Transverse colon (tissue), 4 donors: ENCODE measurements around the gene TXN. TPM values are rescaled to one million over a fixed set of nuclear protein-coding genes. Genes with fewer than 3 reads are reported as not detected.

Experiments used
- DNase-seq: peaks from one replicate; pipeline ENCODE4 v3.0.0-alpha.2; 2019
- H3K27ac ChIP-seq, 4 donors: fragments of 200-600 bp; sonication (generic); 2 replicates each; pipeline ENCODE4 v1.5.1; 2016 to 2018; ENCODE audit warnings: inconsistent platforms in 4 of 4
- H3K27me3 ChIP-seq: fragments of 200-600 bp; sonication (generic); 2 replicates; pipeline ENCODE4 v1.5.1; 2017; ENCODE audit warnings: inconsistent platforms
- H3K36me3 ChIP-seq, 4 donors: fragments of 200-600 bp; sonication (generic); 2 replicates each; pipeline ENCODE4 v1.5.1; 2017 to 2019; ENCODE audit warnings: inconsistent platforms in 4 of 4
- H3K4me1 ChIP-seq, 4 donors: fragments of 200-600 bp; sonication (generic); 2 replicates each; pipeline ENCODE4 v1.5.1; 2017 to 2020; ENCODE audit warnings: inconsistent platforms in 4 of 4
- H3K4me3 ChIP-seq, 4 donors: fragments of 200-600 bp; sonication (generic); 1 replicate in 1 of 4; 2 replicates in 3 of 4; pipeline versions ENCODE4 v1.5.1 to v1.6.1; 2017 to 2019; ENCODE audit warnings: inconsistent platforms in 4 of 4
- H3K9me3 ChIP-seq, 2 donors: fragments of 200-600 bp; sonication (generic); 2 replicates each; pipeline ENCODE4 v1.5.1; 2017 to 2019; ENCODE audit warnings: inconsistent platforms in 2 of 2
- CTCF ChIP-seq, 5 experiments: fragments of 200-600 bp in 3 of 5; fragments of 450-650 bp in 2 of 5; sonication (generic) in 3 of 5; IDR thresholded peaks; 1 replicate in 2 of 5; 2 replicates in 3 of 5; pipeline ENCODE4 v1.5.1; 2016 to 2017; ENCODE audit warnings: antibody characterized with exemption in 5 of 5, inconsistent platforms in 3 of 5, mild to moderate bottlenecking in 2 of 5, moderate library complexity in 1 of 5
- EP300 ChIP-seq: sonication (generic); formaldehyde crosslinking; IDR thresholded peaks from one replicate; pipeline ENCODE4 v1.6.1; 2017; ENCODE audit warnings: antibody characterized with exemption, low read depth
- POLR2A ChIP-seq: fragments of 450-650 bp; IDR thresholded peaks from one replicate; pipeline ENCODE4 v1.6.1; 2016; ENCODE audit warnings: antibody characterized with exemption, mild to moderate bottlenecking, moderate library complexity
- POLR2AphosphoS5 ChIP-seq, 3 donors: sonication (generic); formaldehyde crosslinking; IDR thresholded peaks; one replicate each; pipeline ENCODE4 v1.6.1; 2016; ENCODE audit warnings: antibody characterized with exemption in 3 of 3
- WGBS, 2 donors: methylation state at CpG; one replicate each; pipeline ENCODE4 v1.1.5; 2018; ENCODE audit warnings: low coverage in 1 of 2; 5-methylcytosine and 5-hydroxymethylcytosine counted together
- in situ Hi-C, 4 donors: fragments of 200-750 bp; cut with MboI; loops; one replicate each; pipeline versions ENCODE4 v1.15.0 to v1.15.1; 2017; ENCODE audit warnings: low sequenced_read_pairs in 3 of 4, low pct_ligation_motif_present in 1 of 4, low pct_unique_long_range_greater_than_20kb in 1 of 4
- intact Hi-C: fragments of 100-400 bp; cut with DNase I; formaldehyde crosslinking; loops from one replicate; pipeline ENCODE4 v1.15.1; 2023; ENCODE audit warnings: low total_unique reads
- total RNA-seq, 4 donors: library from RNA; depleted of rRNA; stranded (reverse); fragments of >200 nt; gene quantifications; one replicate each; pipeline ENCODE4 v1.1.0, GENCODE V29; 2016

Gene TXN
- total RNA-seq, 4 donors from 2014 or later, result 52.4 to 275 (median 182) TPM

- Histone ChIP-seq H3K27ac (peak overlapping the region in 3 of 4 donors; percentile 17 to 52 (median 50)), H3K27me3 (no peaks in the 10 kb centered on the region), H3K9me3 (no peaks in the 10 kb centered on the region), H3K4me3 (no peak overlapping the region), H3K4me1 (peaks cover 5 to 32% (median 12%) of the 10 kb centered on the region in 4 donors), H3K36me3 (no peaks in the 10 kb centered on the region)
- in situ Hi-C loops (no loop called here), intact Hi-C loops (no loop called here)
- 58% methylated on average over 3 of the region's 3 CpGs; no CpG with 5 or more reads in 1 of the 2 donors for WGBS, 2 donors
- TF ChIP-seq POLR2AphosphoS5 (IDR thresholded peaks at IDR 0.05) (peak in 1 of 3 donors; percentile 54), CTCF (IDR thresholded peaks at IDR 0.05) (no peak)
- no peak for DNase-seq
These were observed 35.5 kb downstream of the TXN start for GRCh38 chr9:110220809-110221208.

DNA sequence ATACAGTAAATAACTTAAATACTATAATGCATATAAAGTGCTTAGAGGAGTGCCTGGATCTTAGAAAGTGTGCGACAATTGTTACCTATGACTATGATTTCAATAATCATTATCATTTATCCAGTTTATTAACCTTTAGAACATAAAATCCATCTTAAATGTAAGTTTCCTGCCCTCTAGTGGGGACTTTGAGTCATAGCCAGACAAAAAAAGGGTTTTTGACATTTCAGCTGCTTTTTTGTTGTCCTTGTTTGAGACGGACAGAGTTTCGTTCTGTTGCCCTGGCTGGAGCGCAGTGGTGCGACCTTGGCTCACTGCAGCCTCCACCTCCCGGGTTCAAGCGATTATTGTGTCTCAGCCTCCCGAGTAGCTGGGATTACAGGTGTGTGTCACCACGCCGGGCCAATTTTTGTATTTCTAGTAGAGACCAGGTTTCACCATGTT is 38.6 kb downstream of the TXN start:
- in situ Hi-C loops (no loop called here), intact Hi-C loops (loop anchor here (5.0 kb wide), 2 partner anchors 35 to 315 kb away; no protein-coding TSS in a partner anchor)
- no peak overlapping the region for H3K4me3 ChIP-seq
- 13 to 23% methylated on average over 1 to 10 of the region's 10 CpGs for WGBS, 2 donors
- peaks cover 5 to 55% (median 12%) of the 10 kb centered on the region in 4 donors for H3K4me1 ChIP-seq
- H3K27ac ChIP-seq, result no peak overlapping the region
- no peak for DNase-seq
- H3K27me3 ChIP-seq, result no peaks in the 10 kb centered on the region
- H3K9me3 ChIP-seq, result no peaks in the 10 kb centered on the region
- TF ChIP-seq POLR2A, result no peak
- no peak for TF ChIP-seq POLR2AphosphoS5 (IDR thresholded peaks at IDR 0.05)
- no peak for TF ChIP-seq EP300
- peak; percentile 80 to 87 (median 82) for TF ChIP-seq CTCF (IDR thresholded peaks at IDR 0.05)
- no peaks in the 10 kb centered on the region for H3K36me3 ChIP-seq

GRCh38 chr9:110214586-110215355 is 41.5 kb downstream of the TXN start:
- no peaks in the 10 kb centered on the region for H3K27me3 ChIP-seq
- peak overlapping the region in 2 of 4 donors; percentile 44 to 54 for H3K27ac ChIP-seq
- intact Hi-C loops (loop anchor here (5.0 kb wide), 2 partner anchors 32 to 312 kb away; no protein-coding TSS in a partner anchor), in situ Hi-C loops (no loop called here)
- H3K9me3 ChIP-seq, result no peaks in the 10 kb centered on the region
- no peak overlapping the region for H3K4me3 ChIP-seq
- 30 to 35% methylated on average over 2 of the region's 2 CpGs for WGBS, 2 donors
- no peak for TF ChIP-seq POLR2A
- no peak for TF ChIP-seq CTCF (IDR thresholded peaks at IDR 0.05)
- TF ChIP-seq EP300, result no peak
- no peak for TF ChIP-seq POLR2AphosphoS5 (IDR thresholded peaks at IDR 0.05)
- H3K4me1 ChIP-seq, result peaks cover 5 to 43% (median 9%) of the 10 kb centered on the region in 4 donors
- DNase-seq, result peak; percentile 23
- no peaks in the 10 kb centered on the region for H3K36me3 ChIP-seq

- no peak for TF ChIP-seq EP300
- no peak for TF ChIP-seq CTCF (IDR thresholded peaks at IDR 0.05)
- no peak for TF ChIP-seq POLR2AphosphoS5 (IDR thresholded peaks at IDR 0.05)
- TF ChIP-seq POLR2A, result no peak
- no peaks in the 10 kb centered on the region for H3K9me3 ChIP-seq
- WGBS, 2 donors, result 71% methylated on average over 4 to 6 of the region's 6 CpGs
- DNase-seq, result no peak
- intact Hi-C loops, result no loop called here
- no peak overlapping the region for H3K4me3 ChIP-seq
- H3K4me1 ChIP-seq, result peaks cover 5 to 43% (median 9%) of the 10 kb centered on the region in 4 donors
- in situ Hi-C loops, result no loop called here
- no peaks in the 10 kb centered on the region for H3K36me3 ChIP-seq
- peak overlapping the region in 3 of 4 donors; percentile 31 to 54 (median 44) for H3K27ac ChIP-seq
- no peaks in the 10 kb centered on the region for H3K27me3 ChIP-seq
These were observed 42.2 kb downstream of the TXN start for GRCh38 chr9:110214090-110214489.
